SU-DHL-6 (cell line): ENCODE measurements around the gene ALK.

ENCODE experiments used
- CTCF ChIP-seq: fragments of 200-600 bp; sonication (generic); IDR thresholded peaks from one replicate; pipeline ENCODE4 v1.5.1; 2017; ENCODE audit warnings: antibody characterized with exemption, mild to moderate bottlenecking, low read length, moderate library complexity; ENCODE audit not compliant: insufficient read depth, poor library complexity, severe bottlenecking
- EZH2phosphoT487 ChIP-seq: fragments of 200-600 bp; sonication (generic), shearing (Covaris generic); conservative IDR thresholded peaks from 2 replicates; pipeline ENCODE4 v1.6.1; 2018; ENCODE audit warnings: mild to moderate bottlenecking, antibody characterized with exemption, low read length, moderate library complexity, mixed read lengths

- TF ChIP-seq CTCF: no peak
- no peak for TF ChIP-seq EZH2phosphoT487
Observed at GRCh38 chr2:29405707-29406106, 515.7 kb downstream of the ALK start.
